Urinary bladder (tissue), 4 donors: ENCODE results near the gene FSTL3. TPM values are rescaled to one million over a fixed set of nuclear protein-coding genes. Genes with fewer than 3 reads are reported as not detected.
A peak's percentile ranks its signal among the peaks of the same experiment; 100 is the strongest.
"Not testable (repeated sequence)": the region's sequence is repeated elsewhere in the genome, so short reads cannot be mapped to it uniquely, and the experiment has no call there.

Experiments
- DNase-seq: peaks from one replicate; pipeline ENCODE4 v3.0.0-alpha.2; 2015; ENCODE audit errors: extremely low spot score
- H3K27ac ChIP-seq: one replicate; pipeline ENCODE4 v1.5.1; 2013; ENCODE audit warnings: low read depth, mild to moderate bottlenecking, moderate library complexity
- H3K36me3 ChIP-seq: one replicate; pipeline ENCODE4 v1.6.1; 2013; ENCODE audit warnings: mild to moderate bottlenecking, moderate library complexity; ENCODE audit not compliant: insufficient read depth
- H3K4me1 ChIP-seq: one replicate; pipeline ENCODE4 v1.6.1; 2013; ENCODE audit warnings: mild to moderate bottlenecking, moderate library complexity; ENCODE audit not compliant: insufficient read depth
- H3K4me3 ChIP-seq: one replicate; pipeline ENCODE4 v1.5.1; 2013; ENCODE audit warnings: low read depth, low read length
- WGBS: extraction: QIAGEN DNeasy Blood & Tissue Kit; methylation state at CpG from one replicate; pipeline ENCODE4 v1.1.7; 2013; 5-methylcytosine and 5-hydroxymethylcytosine counted together
- polyA plus RNA-seq: library from polyadenylated mRNA; stranded (reverse); fragments of 200-250 nt; gene quantifications from one replicate; pipeline ENCODE4 v1.2.3, GENCODE V29; 2013
- total RNA-seq: library from RNA; depleted of rRNA; stranded (reverse); fragments of >200 nt; gene quantifications from one replicate; pipeline ENCODE4 v1.2.3, GENCODE V29; 2014
- donor health status: healthy with polysubstance abuse.
- donor health status: healthy.

The FSTL3 gene
- total and polyA plus RNA-seq, 2 donors: 23.3 to 86.9 TPM

DNA sequence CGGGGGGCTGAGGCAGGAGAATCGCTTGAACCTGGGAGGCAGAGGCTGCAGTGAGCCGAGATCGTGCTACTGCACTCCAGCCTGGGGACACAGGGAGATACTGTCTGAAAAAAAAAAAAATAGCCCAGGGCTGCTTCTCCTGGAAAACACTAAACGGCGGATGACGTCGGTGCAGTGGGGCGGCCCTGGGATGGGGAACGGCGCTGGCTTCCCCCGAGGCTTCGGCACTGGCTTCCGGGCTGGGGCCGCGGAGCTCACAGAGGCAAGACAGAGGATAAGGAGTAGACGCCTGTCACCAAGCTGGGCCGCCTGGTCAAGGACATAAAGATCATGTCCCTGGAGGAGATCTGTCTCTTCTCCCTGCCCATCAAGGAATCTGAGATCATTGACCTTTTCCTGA, 14.0 kb downstream of the FSTL3 start:
- Histone ChIP-seq H3K27ac (no peak overlapping the region), H3K4me1 (no peaks in the 10 kb centered on the region), H3K36me3 (no peaks in the 10 kb centered on the region), H3K4me3 (no peak overlapping the region)
- WGBS: 63% methylated on average over 18 of the region's 18 CpGs
- DNase-seq: no peak

DNA sequence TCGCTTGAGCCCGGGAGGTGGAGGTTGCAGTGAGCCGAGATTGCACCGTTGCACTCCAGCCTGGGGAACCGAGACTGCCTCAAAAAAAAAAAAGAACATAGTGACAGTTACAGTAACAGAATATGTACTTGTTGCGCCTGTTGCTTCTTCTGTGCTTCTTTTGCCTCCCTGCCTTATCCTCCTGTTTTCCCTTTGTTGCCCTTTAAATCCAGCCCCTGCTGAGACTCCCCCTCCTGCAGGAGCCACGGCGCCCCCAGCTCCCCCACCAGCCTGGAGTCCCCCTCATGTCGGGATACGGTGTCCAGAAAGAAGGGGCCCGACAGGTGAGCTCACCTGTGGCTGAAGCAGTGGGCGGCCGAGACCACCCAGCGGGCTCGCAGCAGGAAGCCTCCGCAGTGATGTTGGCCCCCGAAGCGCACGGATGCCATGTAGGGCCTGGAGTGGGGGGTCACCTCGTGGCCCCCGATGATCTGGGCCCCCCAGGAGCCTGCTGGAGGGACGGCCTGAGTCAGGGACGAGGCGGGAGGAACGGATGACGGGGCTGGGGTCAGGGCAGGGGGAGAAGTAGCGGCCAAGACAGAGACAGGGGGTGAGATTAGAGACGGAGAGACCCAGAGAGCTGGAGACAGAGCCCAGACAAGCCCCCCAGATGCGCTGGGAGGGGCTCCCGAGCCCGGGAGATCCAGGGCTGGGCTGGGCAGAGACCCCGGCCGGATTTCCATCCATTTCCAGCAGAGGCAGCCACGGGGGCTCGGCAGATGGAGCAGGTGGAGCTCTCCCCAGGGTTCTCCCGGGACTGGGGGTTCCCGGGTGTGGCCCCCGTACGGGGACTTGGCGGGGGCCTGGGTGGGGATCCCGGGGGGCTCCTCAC, 18.5 kb downstream of the FSTL3 start:
- H3K36me3 ChIP-seq: no peaks in the 10 kb centered on the region
- no peak overlapping the region for H3K27ac ChIP-seq
- 38% methylated on average over 41 of the region's 41 CpGs for whole genome bisulfite sequencing
- DNase-seq: no peak
- H3K4me1 ChIP-seq: no peaks in the 10 kb centered on the region
- no peak overlapping the region for H3K4me3 ChIP-seq

DNA sequence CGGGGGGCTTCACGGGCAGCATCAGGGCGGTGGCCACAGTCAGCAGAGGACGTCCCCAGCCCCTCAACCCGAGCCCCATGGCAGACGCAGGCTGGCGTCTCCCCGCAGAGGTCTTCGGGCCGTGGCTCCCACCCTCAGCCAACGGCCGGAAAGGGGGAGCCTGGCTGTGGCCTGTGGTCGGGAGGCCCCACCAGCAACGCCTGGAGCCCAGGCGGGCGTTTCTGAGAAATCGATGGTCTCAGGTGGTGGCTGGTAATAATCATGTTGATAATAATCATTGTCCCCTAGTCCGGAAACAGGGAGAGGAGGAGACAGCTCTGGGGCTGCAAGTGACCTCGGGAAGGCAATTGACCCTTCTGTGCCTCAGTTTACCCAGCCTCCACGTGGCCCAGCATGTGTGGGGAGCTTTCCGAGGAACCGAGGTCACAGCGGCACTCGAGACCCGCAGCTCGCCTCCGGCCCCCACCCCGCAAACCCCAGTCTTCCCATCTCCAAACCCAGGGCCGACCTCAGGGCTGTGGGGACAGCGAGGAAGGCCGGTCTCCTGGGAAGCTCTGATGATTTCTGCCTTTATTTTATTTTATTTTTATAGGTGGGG, 19.3 kb downstream of the FSTL3 start, which contains the start of gene PRSS57:
PRSS57 (minus strand) TSS at position 101 of the 598 bp plus-strand sequence; CDS start at position 79, 22 bp downstream.
- no peak for DNase-seq
- Histone ChIP-seq H3K4me1 (no peaks in the 10 kb centered on the region), H3K27ac (no peak within 1 kb of the TSS), H3K4me3 (no peak within 1 kb of the TSS), H3K36me3 (no peaks in the 10 kb centered on the region)
- 63% methylated on average over 31 of the region's 31 CpGs for WGBS

DNA sequence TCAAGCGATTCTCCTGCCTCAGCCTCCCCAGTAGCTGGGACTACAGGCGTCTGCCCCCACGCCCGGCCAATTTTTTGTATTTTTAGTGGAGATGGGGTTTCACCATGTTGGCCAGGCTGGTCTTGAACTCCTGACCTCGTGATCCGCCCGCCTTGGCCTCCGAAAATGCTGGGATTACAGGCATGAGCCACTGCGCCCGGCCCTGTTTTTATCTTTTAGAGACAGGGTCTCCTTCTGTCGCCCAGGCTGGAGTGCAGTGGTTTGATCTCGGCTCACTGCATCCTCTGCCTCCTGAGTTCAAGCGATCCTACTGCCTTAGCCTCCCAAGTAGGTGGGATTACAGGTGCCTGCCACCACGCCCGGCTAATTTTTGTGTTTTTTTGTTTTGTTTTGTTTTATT, 22.3 kb downstream of the FSTL3 start:
- DNase-seq, H3K4me3 ChIP-seq: not testable (repeated sequence)
- 95% methylated on average over 15 of the region's 15 CpGs for WGBS

DNA sequence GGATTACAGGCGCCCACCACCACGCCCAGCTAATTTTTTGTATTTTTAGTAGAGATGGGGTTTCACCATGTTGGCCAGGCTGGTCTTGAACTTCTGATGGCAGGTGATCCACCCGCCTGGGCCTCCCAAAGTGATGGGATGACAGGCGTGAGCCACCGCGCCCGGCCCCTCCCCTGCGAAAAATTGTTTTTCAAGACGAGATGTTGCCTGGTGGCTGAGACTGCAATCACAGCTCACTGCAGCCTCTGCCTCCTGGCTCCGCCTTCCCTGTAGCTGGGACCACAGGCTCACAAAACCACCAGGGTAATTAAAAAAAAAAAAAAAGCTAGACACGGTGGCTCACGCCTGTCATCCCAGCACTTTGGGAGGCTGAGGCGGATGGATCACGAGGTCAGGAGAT, 23.7 kb downstream of the FSTL3 start:
- 76% methylated on average over 14 of the region's 14 CpGs for WGBS
- not testable (repeated sequence) for H3K36me3 ChIP-seq, H3K4me3 ChIP-seq, DNase-seq, H3K4me1 ChIP-seq, H3K27ac ChIP-seq

More for the DNA sequence above, 22.3 kb downstream of the FSTL3 start:
- not testable (repeated sequence) for H3K27ac ChIP-seq, H3K36me3 ChIP-seq, H3K4me1 ChIP-seq

DNA sequence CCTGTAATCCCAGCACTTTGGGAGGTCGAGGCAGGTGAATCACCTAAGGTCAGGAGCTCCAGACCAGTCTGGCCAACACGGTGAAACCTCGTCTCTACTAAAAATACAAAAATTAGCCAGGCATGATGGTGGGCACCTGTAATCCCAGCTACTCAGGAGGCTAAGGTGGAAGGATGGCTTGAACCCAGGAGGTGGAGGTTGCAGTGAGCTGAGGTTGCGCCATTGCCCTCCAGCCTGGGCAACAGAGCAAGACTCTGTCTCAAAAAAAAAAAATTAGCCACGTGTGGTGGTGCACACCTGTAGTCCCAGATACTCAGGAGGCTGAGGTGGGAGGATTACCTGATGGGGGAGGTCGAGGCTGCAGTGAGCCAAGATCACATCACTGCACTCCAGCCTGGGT, 26.7 kb downstream of the FSTL3 start:
- H3K36me3 ChIP-seq, H3K27ac ChIP-seq, H3K4me3 ChIP-seq, DNase-seq, H3K4me1 ChIP-seq: not testable (repeated sequence)
- 80% methylated on average over 6 of the region's 6 CpGs for WGBS

DNA sequence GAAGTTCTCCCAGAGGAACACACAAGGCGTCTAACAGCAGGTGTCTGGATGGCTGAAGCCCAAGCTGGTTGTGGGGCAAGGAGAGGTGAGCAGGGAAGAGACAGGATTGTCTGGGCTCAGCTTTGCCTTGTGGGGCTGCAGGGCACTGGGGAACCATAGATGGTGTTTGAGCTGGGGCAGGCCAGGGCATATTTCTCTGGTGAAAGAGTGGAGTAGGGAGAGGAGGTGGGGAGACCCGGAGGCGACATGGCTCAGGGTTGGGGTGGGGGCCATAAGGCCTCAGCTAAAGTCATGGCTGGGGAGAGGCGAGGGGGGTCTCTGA, 27.1 kb downstream of the FSTL3 start:
- no peaks in the 10 kb centered on the region for H3K36me3 ChIP-seq
- no peak for DNase-seq
- H3K4me3 ChIP-seq: no peak overlapping the region
- no peaks in the 10 kb centered on the region for H3K4me1 ChIP-seq
- 53% methylated on average over 4 of the region's 4 CpGs for WGBS
- no peak overlapping the region for H3K27ac ChIP-seq

DNA sequence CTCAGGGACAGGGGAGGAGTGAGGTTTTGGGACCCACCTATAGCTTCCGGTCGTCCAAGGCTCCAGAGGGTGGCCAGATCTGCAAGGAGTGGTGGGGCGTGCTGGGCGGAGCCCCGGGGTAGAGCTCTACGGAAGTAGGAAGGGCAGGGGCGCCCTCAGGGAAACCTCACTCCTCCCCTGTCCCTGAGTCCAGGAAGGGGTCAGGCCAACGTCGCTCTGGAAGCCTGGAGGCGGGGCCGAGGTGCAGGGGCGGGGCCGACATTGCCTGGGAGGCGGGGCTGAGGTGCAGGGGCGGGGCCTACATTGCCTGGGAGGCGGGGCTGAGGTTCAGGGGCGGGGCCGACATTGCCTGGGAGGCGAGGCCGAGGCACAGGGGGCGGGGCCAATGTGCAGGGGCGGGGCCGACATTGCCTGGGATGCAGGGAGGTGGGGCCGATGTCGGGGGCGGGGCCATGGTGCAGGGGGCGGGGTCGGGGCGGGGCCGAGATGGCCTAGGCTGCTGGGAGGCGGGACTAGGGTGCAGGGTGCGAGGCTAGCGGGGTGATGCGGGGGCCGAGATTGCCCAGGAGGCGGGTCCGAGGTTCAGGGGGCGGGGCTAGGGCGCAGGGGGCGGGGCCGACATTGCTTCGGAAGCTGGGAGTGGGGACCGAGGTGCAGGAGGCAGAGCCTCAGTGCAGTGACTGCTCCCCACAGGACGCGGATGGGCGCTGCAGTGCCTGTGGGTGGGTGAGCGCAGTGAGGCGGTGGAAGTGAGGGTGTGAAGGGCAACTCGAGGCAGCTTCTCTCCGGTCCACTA, 27.7 kb downstream of the FSTL3 start:
- no peak overlapping the region for H3K4me3 ChIP-seq
- H3K27ac ChIP-seq: no peak overlapping the region
- H3K4me1 ChIP-seq: no peaks in the 10 kb centered on the region
- WGBS: 7% methylated on average over 50 of the region's 50 CpGs
- no peaks in the 10 kb centered on the region for H3K36me3 ChIP-seq
- no peak for DNase-seq

DNA sequence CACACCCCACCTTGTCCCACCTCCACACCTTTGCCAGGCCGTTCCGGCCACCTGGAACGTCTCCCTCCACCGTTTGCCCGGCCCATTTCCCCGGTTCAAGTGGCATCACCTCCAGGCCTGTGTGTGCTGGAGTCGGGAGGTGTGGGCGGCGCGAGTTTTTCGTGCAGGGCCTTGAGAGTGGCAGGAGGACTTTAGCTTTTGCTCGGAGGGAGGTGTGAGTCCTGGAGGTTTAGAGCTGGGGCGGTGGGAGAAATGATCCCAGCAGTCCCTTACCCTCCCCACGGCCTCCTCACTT, 28.2 kb downstream of the FSTL3 start:
- H3K4me3 ChIP-seq: no peak overlapping the region

DNA sequence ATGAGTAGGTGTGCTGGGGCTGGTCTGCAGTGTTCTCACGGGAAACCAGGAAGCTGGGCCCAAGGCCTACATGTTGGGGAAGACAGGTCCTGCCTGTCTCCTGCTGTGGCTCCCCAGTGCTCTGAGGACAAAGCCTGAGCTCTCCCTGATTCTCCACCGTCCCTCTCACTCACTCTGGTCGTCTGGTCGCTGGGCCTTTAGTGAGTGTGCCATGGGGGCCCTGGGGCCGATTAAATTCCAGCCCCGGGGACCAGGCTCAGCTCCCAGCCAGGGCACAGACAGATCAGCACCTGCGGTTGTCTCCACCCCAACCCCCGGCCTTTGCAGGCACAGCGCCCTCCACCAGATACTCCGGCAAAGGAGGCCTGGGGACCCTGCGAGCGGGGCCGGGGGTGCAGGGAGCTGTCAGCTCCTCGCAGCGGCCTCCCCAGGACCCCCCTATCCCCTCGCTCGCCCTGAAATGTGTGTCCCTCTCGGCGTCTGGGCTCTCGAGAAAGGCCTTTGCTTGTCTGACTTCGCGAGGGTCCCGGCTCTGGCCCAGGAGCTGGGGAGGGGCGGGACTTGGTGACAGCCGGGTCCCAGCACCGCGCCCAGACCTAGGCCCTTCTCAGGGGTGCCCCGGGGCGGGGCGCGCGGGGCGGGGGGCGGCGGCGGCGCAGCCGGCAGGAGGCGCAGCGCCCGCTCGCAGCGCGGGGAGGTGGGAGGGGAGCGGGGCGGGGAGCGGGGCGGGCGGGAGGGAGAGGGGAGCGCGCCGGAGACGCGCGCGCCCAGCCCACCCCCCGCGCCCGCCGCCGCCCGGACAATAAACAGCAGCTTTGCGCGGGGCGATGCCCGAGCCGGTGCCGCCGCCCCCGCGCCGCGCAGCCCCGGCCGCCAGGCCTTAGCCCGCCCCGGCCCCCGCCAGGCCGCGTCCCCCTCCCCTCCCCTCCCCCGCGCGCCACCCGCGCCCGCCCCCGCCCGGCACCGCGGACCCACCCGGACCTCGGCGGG, 32.3 kb downstream of the FSTL3 start, which contains the start of gene PALM:
PALM (plus strand) TSS at position 782 of the 990 bp plus-strand sequence. CDS start 212 bp downstream, outside the sequence.
- WGBS: 9% methylated on average over 74 of the region's 93 CpGs
- no peaks in the 10 kb centered on the region for H3K36me3 ChIP-seq
- DNase-seq: no peak
- H3K4me3 ChIP-seq: peak within 1 kb of the TSS; percentile 94
- H3K4me1 ChIP-seq: no peaks in the 10 kb centered on the region
- H3K27ac ChIP-seq: peak within 1 kb of the TSS; percentile 51

More for the DNA sequence above, 28.2 kb downstream of the FSTL3 start:
- H3K4me1 ChIP-seq: no peaks in the 10 kb centered on the region
- no peak for DNase-seq
- no peak overlapping the region for H3K27ac ChIP-seq
- H3K36me3 ChIP-seq: no peaks in the 10 kb centered on the region
- 35% methylated on average over 14 of the region's 14 CpGs for WGBS

DNA sequence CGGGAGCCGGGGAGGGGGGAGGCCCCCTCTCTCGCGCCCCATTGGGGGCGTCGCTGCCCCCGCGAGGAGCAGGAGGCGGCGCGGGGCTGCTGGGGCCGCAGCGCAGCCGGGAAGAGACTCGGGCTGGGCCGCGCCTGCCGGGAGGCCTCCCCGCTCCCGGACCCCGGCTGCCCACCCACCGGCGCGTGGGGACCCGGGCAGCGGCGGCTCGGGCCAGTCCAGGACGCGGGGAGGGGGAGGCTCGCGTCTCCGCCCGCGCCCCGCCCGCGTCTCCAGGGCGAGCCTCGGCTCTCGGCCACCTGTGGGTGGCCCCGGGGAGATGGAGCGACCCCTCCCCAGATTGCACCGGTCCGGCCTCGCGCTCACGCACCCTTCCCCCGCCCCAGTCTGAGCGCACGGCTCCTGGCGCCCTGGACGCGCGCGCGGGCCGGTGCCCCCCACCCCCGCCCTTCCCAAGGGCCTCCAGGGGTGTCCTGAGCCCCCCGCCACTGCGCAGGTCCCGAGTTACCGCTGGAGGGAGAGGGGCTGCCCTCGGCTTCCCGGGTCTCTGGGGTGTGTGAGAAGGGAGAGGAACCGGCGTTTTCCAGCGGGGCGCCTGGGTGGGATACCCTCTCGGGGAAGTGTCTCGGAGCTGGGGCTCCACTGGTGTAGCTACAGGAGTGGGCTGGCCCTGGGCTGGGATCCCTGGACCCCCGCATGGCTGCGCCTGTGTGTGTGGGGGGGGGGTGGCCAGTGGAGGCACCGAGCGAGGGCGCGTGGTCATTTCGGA, 33.2 kb downstream of the FSTL3 start:
- Histone ChIP-seq H3K27ac (peak overlapping the region; percentile 42), H3K4me3 (peak overlapping the region; percentile 94), H3K36me3 (no peaks in the 10 kb centered on the region), H3K4me1 (no peaks in the 10 kb centered on the region)
- DNase-seq: no peak
- WGBS: under 1% methylated on average over 75 of the region's 78 CpGs

DNA sequence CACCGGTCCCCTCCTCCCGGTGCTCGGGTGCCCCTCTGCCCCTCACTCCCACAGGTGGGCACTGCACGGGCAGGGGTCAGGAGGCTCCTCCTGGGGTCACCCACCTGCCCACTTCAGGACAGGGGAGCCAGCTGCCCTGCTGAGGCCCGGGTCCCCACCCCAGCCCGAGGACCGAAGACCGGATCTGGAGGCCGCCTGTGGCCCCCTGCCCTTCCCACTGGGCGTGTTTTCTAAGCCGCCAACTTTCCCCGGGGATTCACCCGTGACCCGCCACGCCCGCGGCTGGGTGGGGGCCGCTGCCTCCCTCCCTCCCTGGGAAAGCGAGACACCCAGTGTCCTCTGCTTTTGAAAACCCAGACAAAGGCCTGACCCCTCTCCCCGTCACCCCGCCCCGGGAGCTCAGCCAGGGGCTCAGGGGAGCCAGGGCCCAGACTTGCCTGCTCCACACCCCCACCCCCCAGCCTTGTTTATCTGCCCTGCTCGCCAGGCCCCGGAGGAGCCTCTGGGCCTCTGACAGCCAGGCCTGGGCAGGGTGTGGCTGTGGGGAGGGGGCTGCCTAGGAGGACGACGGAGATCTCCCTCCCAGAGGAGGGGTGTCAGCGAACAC, 33.9 kb downstream of the FSTL3 start:
- peak overlapping the region; percentile 94 for H3K4me3 ChIP-seq
- no peaks in the 10 kb centered on the region for H3K4me1 ChIP-seq

More for the DNA sequence above, 33.9 kb downstream of the FSTL3 start:
- DNase-seq: no peak
- WGBS: 10% methylated on average over 27 of the region's 27 CpGs
- Histone ChIP-seq H3K27ac (peak overlapping the region; percentile 42), H3K36me3 (no peaks in the 10 kb centered on the region)
